KMS-11 (cell line): ENCODE data around the gene EIF4E.

Source experiments
- H2AFZ ChIP-seq: fragments of 200-600 bp; sonication (generic); 2 replicates; pipeline ENCODE4 v1.6.1; 2016; ENCODE audit warnings: antibody characterized with exemption, mixed run types, low read depth
- H3K27ac ChIP-seq: fragments of 200-600 bp; sonication (generic); 2 replicates; pipeline ENCODE4 v1.6.1; 2016; ENCODE audit warnings: mild to moderate bottlenecking, mixed run types
- H3K27me3 ChIP-seq: fragments of 200-600 bp; sonication (generic); 2 replicates; pipeline ENCODE4 v1.6.1; 2017; ENCODE audit warnings: mild to moderate bottlenecking, low read depth, mixed run types, moderate library complexity; ENCODE audit not compliant: insufficient read depth
- H3K36me3 ChIP-seq: fragments of 200-600 bp; sonication (generic); 2 replicates; pipeline ENCODE4 v1.6.1; 2017; ENCODE audit warnings: mild to moderate bottlenecking, mixed run types; ENCODE audit not compliant: insufficient read depth
- H3K4me1 ChIP-seq: fragments of 200-600 bp; sonication (generic); 2 replicates; pipeline ENCODE4 v1.6.1; 2016; ENCODE audit warnings: mild to moderate bottlenecking, low read depth, mixed run types; ENCODE audit not compliant: poor library complexity, severe bottlenecking
- H3K4me2 ChIP-seq: fragments of 200-600 bp; sonication (generic); 2 replicates; pipeline ENCODE4 v1.7.0; 2016; ENCODE audit warnings: mild to moderate bottlenecking, mixed run types
- H3K4me3 ChIP-seq: fragments of 200-600 bp; sonication (generic); IDR thresholded peaks from 2 replicates; pipeline ENCODE4 v1.6.1; 2017; ENCODE audit warnings: low read depth, low read length, mixed read lengths; ENCODE audit not compliant: insufficient read depth
- H3K79me2 ChIP-seq: fragments of 200-600 bp; sonication (generic); 2 replicates; pipeline ENCODE4 v1.6.1; 2016; ENCODE audit warnings: low read depth, mixed run types; ENCODE audit not compliant: insufficient read depth
- H3K9ac ChIP-seq: fragments of 200-600 bp; sonication (generic); 2 replicates; pipeline ENCODE4 v1.6.1; 2016; ENCODE audit warnings: mild to moderate bottlenecking, mixed run types
- H4K20me1 ChIP-seq: fragments of 200-600 bp; sonication (generic); 2 replicates; pipeline ENCODE4 v1.6.1; 2016; ENCODE audit warnings: mild to moderate bottlenecking, mixed run types; ENCODE audit not compliant: insufficient read depth
- TF ChIP-seq, protein P1 (sequence below): fragments of 200-600 bp; sonication (generic); conservative IDR thresholded peaks from 2 replicates; pipeline ENCODE4 v1.6.1; 2017; ENCODE audit warnings: low read depth, mild to moderate bottlenecking, antibody characterized with exemption, low read length, moderate library complexity, mixed read lengths

The EIF4E gene

GRCh38 chr4:98967786-98968329 is 38.9 kb upstream of the EIF4E start:
- H4K20me1 ChIP-seq, result no peaks in the 10 kb centered on the region
- H3K4me3 ChIP-seq, result no peak overlapping the region
- H3K9ac ChIP-seq, result no peak overlapping the region
- TF ChIP-seq, protein P1, sequence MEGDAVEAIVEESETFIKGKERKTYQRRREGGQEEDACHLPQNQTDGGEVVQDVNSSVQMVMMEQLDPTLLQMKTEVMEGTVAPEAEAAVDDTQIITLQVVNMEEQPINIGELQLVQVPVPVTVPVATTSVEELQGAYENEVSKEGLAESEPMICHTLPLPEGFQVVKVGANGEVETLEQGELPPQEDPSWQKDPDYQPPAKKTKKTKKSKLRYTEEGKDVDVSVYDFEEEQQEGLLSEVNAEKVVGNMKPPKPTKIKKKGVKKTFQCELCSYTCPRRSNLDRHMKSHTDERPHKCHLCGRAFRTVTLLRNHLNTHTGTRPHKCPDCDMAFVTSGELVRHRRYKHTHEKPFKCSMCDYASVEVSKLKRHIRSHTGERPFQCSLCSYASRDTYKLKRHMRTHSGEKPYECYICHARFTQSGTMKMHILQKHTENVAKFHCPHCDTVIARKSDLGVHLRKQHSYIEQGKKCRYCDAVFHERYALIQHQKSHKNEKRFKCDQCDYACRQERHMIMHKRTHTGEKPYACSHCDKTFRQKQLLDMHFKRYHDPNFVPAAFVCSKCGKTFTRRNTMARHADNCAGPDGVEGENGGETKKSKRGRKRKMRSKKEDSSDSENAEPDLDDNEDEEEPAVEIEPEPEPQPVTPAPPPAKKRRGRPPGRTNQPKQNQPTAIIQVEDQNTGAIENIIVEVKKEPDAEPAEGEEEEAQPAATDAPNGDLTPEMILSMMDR, result no peak
- no peaks in the 10 kb centered on the region for H3K4me1 ChIP-seq
- no peaks in the 10 kb centered on the region for H3K36me3 ChIP-seq
- H2AFZ ChIP-seq, result no peak overlapping the region
- no peak overlapping the region for H3K27ac ChIP-seq
- H3K79me2 ChIP-seq, result no peaks in the 10 kb centered on the region
- no peaks in the 10 kb centered on the region for H3K27me3 ChIP-seq
- no peak overlapping the region for H3K4me2 ChIP-seq

GRCh38 chr4:98966926-98967325 is 38.0 kb upstream of the EIF4E start:
- no peaks in the 10 kb centered on the region for H3K36me3 ChIP-seq
- H2AFZ ChIP-seq, result no peak overlapping the region
- no peak overlapping the region for H3K27ac ChIP-seq

DNA sequence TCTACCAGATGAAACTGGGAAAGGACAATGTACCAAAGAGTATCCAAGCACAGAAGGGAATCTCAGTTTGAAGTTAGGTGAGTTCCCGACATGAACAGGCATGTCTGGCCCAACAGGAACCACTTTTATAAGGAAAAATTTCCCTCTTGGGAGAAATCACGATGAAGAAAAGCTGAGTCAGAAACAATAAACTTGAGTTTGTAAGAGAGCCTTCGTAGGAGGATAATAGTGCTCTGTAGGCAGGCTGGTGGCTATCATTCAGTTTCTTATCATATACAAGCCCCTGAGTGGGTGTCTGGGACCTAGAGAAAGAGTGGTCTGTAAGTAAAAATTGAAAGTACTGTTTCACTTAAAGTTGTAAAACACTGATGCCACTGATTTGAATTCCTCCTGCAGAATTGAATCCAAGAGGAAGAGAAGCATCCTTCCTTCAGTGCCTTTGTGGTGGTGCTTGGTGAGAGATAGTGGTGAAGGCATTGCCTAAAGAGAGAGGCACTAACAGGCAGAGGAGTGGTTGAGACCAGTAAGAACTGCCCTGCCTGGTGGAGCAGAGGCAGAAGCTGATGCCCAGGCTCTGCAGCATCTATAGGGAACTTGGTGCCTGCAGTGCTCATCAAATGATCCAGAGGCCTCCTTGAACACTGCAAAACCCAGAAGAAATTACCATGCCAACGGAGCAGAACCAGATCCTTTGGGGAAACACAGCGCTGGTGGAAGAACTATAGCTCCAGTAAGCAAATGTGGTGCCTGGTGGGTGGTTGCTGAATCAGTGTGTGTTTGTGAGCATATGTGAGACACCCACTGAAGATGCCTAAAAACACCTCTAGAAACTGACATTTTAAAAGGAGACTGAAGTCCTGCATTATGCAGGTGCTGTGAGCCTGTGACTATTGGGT is 34.9 kb upstream of the EIF4E start:
- Histone ChIP-seq H3K4me1 (no peaks in the 10 kb centered on the region), H3K36me3 (no peaks in the 10 kb centered on the region), H3K27ac (no peak overlapping the region), H3K79me2 (no peaks in the 10 kb centered on the region), H3K27me3 (no peaks in the 10 kb centered on the region), H2AFZ (no peak overlapping the region), H3K4me2 (no peak overlapping the region), H4K20me1 (no peaks in the 10 kb centered on the region), H3K9ac (no peak overlapping the region), H3K4me3 (no peak overlapping the region)
- TF ChIP-seq, protein P1, result no peak

More at GRCh38 chr4:98966926-98967325, 38.0 kb upstream of the EIF4E start:
- Histone ChIP-seq H3K4me1 (no peaks in the 10 kb centered on the region), H3K4me2 (no peak overlapping the region), H3K9ac (no peak overlapping the region), H4K20me1 (no peaks in the 10 kb centered on the region), H3K79me2 (no peaks in the 10 kb centered on the region), H3K4me3 (no peak overlapping the region), H3K27me3 (no peaks in the 10 kb centered on the region)
- TF ChIP-seq, protein P1, result no peak

DNA sequence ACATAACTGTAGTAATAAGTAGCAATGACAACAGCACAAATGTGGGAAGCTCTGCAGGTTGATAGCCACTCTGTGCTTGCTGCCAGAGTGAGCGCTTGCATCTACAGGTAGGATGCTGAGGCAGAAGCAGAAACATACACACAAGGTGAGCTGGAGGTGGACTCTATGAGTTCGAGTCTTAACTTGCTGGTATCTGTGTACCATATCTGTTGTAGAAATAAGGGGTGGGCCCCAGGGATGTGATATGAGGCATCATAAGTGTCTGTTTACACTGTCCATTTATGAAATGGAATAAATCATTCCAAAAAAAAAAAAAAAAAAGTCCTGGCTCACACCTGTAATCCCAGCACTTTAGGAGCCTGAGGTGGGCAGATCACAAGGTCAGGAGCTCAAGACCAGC is 32.8 kb upstream of the EIF4E start:
- TF ChIP-seq, protein P1, result no peak

More for the DNA sequence above, 32.8 kb upstream of the EIF4E start:
- Histone ChIP-seq H3K36me3 (no peaks in the 10 kb centered on the region), H3K4me1 (peaks cover 2% of the 10 kb centered on the region), H2AFZ (no peak overlapping the region), H3K4me3 (no peak overlapping the region), H3K27ac (no peak overlapping the region), H3K9ac (no peak overlapping the region), H3K4me2 (no peak overlapping the region), H4K20me1 (no peaks in the 10 kb centered on the region), H3K27me3 (no peaks in the 10 kb centered on the region), H3K79me2 (no peaks in the 10 kb centered on the region)
